GM21717 (cell line): ENCODE measurements around the gene TBX15.

Experiments used
- ATAC-seq: cut with Tn5 transposase; IDR thresholded peaks from one replicate; pipeline ENCODE4 v1.9.1; 2021; ENCODE audit warnings: mild to moderate bottlenecking, moderate library complexity; ENCODE audit not compliant: unreplicated experiment

Gene TBX15

DNA sequence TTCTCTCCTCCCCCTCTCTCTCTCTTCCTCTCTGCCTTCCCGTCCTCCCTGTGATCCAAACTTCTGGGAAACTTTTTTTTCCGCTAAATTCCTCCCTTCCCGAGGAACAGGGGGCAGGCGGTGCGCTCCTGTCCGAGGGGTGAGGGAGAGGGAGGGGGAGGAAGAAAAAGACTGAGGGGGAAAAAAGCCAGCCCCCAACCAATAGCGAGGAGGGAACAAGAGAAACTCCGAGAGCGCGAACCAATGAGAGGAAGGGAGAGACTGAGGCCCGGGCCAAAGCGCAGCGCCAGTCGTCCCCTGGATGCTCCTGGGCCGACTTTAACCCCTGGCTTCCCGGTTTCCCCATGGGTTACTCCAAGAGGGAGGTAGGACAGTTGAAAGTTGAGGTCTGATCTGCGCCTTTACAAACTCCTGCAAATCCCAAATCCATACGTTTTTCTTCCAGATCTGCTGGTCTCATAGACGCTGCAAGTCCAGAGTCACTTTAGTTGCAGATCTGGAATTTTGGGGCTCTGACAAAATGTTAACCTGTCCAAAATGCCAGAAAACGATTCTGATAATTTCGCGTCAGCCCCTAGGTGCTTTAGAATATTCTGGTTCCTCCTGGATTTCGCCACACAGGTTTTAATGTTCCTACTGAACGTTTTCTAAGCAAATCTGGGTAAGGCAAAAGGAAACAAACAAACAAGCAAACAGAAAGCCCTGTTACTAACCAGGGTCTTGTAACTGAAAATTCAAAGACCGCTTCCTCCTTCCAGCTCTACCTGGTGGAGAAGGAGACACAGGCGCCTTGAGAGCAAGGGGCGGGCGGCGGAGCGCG is at the start of gene TBX15:
TBX15 (minus strand) TSS at position 158 of the 820 bp plus-strand sequence. CDS start 548 bp downstream, outside the sequence.
- ATAC-seq: no peak

- no peak for ATAC-seq
Observed at GRCh38 chr1:119034359-119034758, 46.2 kb upstream of the TBX15 start.

DNA sequence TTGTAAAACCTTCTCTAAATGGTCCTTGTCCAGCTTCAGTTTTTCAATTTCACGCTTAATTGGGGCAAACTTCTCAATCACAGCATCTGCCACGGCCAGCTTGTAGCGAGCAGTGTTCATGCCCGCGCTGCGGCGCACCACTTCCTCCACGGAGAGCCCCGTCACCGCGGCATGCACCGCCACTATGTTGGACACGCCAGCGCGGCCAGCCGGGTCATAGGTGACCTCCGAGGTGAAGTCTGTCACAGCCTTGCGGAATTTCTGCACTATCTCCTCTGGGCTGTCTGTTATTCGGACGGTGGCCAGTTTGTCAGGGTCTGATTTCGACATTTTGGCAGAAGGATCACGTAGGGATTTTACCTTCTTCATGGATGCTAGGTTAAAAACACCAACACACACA is 44.8 kb upstream of the TBX15 start:
- ATAC-seq: no peak

GRCh38 chr1:119027759-119028158 is 39.6 kb upstream of the TBX15 start:
- no peak for ATAC-seq

DNA sequence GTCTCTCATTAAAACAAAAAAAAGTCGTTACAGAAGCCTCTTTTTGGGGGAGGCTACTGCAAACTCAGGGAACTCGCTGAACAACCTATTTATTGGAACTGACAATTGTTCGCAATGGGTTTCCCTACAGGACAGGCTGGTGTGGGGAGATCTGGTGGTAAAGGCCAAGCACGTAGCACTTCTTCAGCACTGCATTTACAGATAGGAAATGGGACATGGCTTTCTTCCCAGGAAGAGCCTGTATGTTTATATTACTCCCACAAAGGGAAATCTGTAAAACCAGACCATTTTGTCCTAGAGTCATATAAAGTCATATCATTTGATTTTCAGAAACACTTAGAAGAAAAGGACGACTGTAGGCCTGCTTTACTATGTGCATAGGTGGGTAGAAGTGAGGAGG is 38.8 kb upstream of the TBX15 start:
- no peak for ATAC-seq

DNA sequence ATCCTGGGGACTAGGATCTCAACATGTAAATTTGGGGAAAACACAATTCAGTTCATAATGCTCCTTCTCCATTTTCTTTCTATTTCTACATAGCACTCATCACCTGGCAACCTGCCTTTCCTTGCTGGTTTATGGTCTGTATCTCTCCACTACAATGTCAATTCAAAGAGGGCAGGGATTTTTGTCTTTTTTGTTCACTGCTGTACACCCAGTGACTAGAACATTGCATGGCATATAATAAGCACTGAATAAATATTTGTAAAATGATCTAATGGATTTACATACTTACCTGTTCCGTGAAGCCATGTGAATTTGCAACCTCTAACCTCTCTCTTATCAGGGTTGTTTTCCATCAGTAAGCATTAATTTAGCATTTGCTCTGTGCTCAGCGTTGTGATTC is 27.4 kb upstream of the TBX15 start:
- ATAC-seq: no peak

GRCh38 chr1:119012383-119012782 is 24.2 kb upstream of the TBX15 start:
- no peak for ATAC-seq

DNA sequence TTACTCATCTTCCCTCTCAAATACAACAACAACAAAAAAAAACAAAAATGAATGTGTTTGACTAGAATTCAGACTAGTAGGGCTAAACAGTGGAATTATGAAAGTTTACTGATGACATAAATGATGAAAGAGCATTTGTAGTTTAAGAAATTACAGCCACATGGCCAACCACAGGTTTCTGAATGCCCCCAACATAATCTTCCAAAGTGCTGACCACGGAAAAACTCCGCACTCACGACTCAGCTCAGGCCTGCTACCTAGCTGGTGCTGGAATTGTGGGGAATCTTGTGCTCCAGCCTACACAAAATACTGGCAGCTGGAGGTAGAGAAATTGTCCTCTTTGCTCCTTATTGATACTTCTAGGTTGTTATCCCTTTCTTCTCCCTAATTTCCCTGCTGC is 23.6 kb upstream of the TBX15 start:
- no peak for ATAC-seq

- ATAC-seq: no peak
Observed at GRCh38 chr1:119011116-119011515, 23.0 kb upstream of the TBX15 start.

- no peak for ATAC-seq
Observed at GRCh38 chr1:119010201-119010600, 22.1 kb upstream of the TBX15 start.

- no peak for ATAC-seq
Observed at GRCh38 chr1:119009312-119009655, 21.1 kb upstream of the TBX15 start.

GRCh38 chr1:119008483-119009311 is 20.6 kb upstream of the TBX15 start:
- no peak for ATAC-seq

DNA sequence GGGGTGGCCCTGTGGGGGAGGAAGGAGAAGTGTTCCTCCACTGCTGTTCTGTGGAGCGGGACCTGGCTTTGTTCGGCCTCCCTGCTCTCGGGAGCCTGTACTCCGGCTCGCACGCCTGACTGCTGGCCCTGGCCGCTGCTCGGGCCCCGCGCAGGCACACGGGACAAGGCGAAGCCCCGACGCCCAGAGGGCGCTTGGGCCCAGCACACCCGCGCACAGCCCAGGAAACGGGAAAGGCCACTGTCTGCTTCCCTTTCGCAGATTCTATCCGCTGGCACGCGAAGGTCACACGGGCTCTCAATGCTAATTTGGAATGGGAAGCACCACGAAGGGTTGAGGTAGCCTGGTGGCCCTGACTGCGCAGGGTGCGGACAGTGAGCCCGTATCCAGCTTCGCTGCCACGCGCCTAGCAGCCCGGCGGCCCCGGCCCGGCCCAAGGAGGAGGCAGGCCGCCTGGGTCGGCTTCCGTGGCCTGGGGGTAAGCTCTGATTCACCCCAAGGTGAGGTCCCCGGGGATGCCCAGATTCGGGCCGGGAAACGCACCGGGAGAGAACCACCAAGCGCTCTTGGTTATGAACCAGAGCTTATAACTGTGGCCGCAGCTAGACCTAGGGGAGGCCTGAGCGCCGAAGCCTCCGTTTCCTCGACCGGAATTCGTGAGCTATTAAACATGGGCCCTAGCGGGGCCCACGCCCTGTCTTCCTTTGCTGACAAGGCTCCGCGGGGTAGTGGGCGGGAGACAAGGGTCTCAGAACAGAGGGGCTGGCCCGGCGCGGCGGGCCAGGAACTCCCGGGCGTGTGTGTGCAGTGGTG is 19.7 kb upstream of the TBX15 start:
- ATAC-seq: no peak

- ATAC-seq: no peak
Observed at GRCh38 chr1:119007339-119007669, 19.2 kb upstream of the TBX15 start.

DNA sequence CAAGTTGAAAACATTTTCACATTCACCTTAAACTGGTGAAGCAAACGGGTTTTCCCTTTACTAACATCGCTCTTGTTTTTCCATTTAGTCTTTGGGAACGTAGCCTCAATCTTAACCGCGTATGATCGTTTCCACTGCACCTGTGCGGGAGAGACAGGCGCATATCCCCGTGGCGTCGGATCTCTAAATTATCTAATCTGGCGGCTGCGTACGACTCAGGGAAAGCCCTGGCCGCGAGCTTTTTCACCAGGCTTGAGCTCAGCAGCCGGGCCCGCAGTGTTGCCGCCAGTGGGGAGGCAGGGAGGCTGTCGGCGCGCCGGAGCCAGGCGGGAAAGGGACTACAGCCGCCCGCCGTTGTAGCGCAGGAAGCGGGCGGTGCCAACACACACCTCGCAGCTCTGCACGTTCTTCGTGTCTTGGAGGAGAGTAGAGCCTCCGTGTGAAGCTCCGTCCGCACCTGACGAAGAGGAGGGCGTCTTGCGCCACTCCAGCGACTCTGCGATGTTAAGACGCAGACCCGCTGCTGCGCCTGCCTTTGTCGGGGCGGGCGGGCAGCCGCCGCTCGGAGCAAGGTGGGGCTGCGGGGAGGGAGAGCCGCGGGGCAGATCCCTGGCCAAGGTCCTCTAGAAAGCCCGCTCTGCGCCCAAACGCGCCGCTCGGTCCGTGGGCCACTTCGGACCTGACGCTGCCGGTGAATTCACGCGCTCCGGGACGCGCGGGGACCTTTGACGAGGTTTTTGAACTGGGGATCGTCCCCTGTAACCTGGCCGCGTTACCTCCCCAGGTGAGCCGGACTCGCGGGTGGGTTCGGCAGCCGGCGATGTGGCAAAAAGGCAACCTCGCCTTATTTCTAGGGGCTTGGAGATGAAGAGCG is 18.5 kb upstream of the TBX15 start:
- ATAC-seq: no peak

DNA sequence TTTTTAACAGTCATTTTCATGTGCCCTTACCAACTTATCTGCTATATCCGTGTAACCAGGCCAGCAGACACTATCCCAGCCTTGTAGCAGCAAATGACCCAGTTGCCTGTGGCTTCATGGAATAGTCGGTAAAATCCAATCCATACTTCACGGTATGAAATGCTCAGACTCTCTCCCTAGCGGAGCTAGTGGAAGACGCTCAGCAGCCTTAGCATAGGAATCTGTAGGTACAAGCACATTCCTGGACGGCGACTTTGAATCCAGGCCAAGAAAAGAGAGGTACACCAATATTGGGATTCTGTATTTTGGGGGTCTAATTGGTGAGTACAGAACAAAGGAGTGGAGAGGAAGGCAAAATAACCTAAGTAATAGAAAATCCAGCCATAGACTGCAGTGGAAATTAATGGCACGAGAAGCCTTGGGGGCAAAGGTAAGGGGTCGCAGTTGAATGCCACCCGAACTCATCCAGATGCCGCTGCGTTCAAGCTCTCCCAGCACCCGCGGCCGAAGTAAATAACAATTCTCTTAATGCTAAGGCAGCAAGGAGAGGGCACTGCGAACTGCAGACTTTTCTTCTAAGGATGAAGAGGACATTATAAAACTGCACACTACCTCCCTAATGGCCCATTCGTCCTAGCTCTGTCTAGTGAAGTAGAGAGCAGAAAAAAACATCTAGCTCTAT is 17.7 kb upstream of the TBX15 start:
- no peak for ATAC-seq

DNA sequence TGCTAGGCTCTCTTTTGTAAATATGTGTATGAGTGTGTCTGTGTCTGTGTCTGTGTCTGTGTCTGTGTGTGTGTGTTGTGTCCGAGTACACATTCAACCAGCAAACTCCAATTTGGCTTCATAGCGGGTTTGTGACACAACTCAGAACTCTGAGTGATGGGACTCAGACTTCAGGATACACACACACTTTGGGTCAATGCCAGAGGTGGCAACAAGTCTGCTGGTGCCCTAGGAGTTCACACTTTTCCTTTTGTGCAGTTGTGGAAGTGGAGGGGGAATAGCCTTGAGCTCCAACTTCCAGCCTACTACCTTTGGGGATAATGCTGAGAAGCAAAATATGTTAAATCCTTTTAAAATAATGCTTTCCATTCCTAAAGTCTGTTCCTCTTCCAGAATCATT is 16.6 kb upstream of the TBX15 start:
- ATAC-seq: no peak

DNA sequence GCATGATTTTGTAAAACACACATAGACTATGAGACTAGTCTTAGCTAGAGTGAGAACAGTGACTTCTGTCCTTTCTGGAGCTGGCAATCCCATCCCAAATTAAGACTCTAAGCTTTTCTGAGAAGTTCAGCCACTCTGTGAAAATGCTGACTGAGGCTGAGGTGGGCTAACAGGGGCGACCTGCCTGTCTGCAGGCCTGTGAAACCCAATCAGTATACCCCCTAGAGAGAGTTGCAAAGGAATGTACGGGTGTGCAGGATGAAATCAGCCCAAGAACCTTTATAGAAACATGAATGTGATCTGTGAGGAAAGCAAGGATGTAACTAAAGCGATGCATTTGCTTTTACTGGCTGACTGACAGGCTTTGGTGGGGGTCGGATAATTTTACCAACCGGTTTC is 16.0 kb upstream of the TBX15 start:
- ATAC-seq: no peak

- ATAC-seq: no peak
Observed at GRCh38 chr1:119003413-119004128, 15.4 kb upstream of the TBX15 start.
